Measurements from ENCODE around the gene RHOD. TPM values are rescaled to one million over a fixed set of nuclear protein-coding genes. Genes with fewer than 3 reads are reported as not detected.

Gene RHOD
- polyA plus RNA-seq, 1 donor from 2014 or later = not detected

- H3K36me3 ChIP-seq (ENCODE audit: insufficient read depth, low read length) = no peaks in the 10 kb centered on the region
- no peaks in the 10 kb centered on the region for H3K27me3 ChIP-seq (ENCODE audit: insufficient read depth, low read depth, low read length)
- no peaks in the 10 kb centered on the region for H3K9me3 ChIP-seq (ENCODE audit: low read length)
- H3K27ac ChIP-seq (ENCODE audit: low read length) = no peak overlapping the region
- H2AFZ ChIP-seq (ENCODE audit: low read depth, low read length) = no peak overlapping the region
- H4K20me1 ChIP-seq (ENCODE audit: insufficient read depth) = no peaks in the 10 kb centered on the region
- no peaks in the 10 kb centered on the region for H3K79me2 ChIP-seq (replicated peaks; ENCODE audit: insufficient read depth, low read length)
- H3K9ac ChIP-seq (ENCODE audit: low read length) = no peak overlapping the region
- H3K4me2 ChIP-seq (ENCODE audit: low read length) = no peak overlapping the region
- no peaks in the 10 kb centered on the region for H3K9me2 ChIP-seq (ENCODE audit: insufficient read depth, low read length)
- TF ChIP-seq TAF1 (IDR thresholded peaks at IDR 0.05; ENCODE audit: low read depth) (no peak), EP300 (conservative IDR thresholded peaks at IDR 0.05; ENCODE audit: poor library complexity, severe bottlenecking) (no peak), EZH2 (IDR thresholded peaks at IDR 0.05; ENCODE audit: borderline replicate concordance, insufficient read depth, low read length, poor library complexity, severe bottlenecking) (no peak), MXI1 (conservative IDR thresholded peaks at IDR 0.05; ENCODE audit: poor library complexity, severe bottlenecking) (no peak), CTCF (IDR thresholded peaks at IDR 0.05; ENCODE audit: poor library complexity, severe bottlenecking) (no peak), REST (IDR thresholded peaks at IDR 0.05; ENCODE audit: borderline replicate concordance) (no peak), POLR2AphosphoS5 (IDR thresholded peaks at IDR 0.05) (no peak), SMC3 (conservative IDR thresholded peaks at IDR 0.05; ENCODE audit: poor library complexity) (no peak), RAD21 (conservative IDR thresholded peaks at IDR 0.05) (no peak)
- no peak overlapping the region for H3K4me3 ChIP-seq (ENCODE audit: low read length)
- H3F3A ChIP-seq (ENCODE audit: insufficient read depth, low read length, poor library complexity, severe bottlenecking) = no peaks in the 10 kb centered on the region
Measured at GRCh38 chr11:67076202-67076601, 19.6 kb downstream of the RHOD start.

GRCh38 chr11:67079065-67079705 lies 22.5 kb downstream of the RHOD start:
- Histone ChIP-seq H3K9ac (ENCODE audit: low read length) (no peak overlapping the region), H4K20me1 (ENCODE audit: insufficient read depth) (no peaks in the 10 kb centered on the region), H3K27ac (ENCODE audit: low read length) (no peak overlapping the region), H3K27me3 (ENCODE audit: insufficient read depth, low read depth, low read length) (no peaks in the 10 kb centered on the region), H3K4me2 (ENCODE audit: low read length) (no peak overlapping the region), H3K36me3 (ENCODE audit: insufficient read depth, low read length) (no peaks in the 10 kb centered on the region), H3K79me2 (replicated peaks; ENCODE audit: insufficient read depth, low read length) (no peaks in the 10 kb centered on the region), H3F3A (ENCODE audit: insufficient read depth, low read length, poor library complexity, severe bottlenecking) (no peaks in the 10 kb centered on the region), H3K9me2 (ENCODE audit: insufficient read depth, low read length) (no peaks in the 10 kb centered on the region), H3K4me3 (ENCODE audit: low read length) (no peak overlapping the region), H2AFZ (ENCODE audit: low read depth, low read length) (no peak overlapping the region), H3K9me3 (ENCODE audit: low read length) (no peaks in the 10 kb centered on the region)
- TF ChIP-seq EP300 (conservative IDR thresholded peaks at IDR 0.05; ENCODE audit: poor library complexity, severe bottlenecking) = no peak
- no peak for TF ChIP-seq RAD21 (conservative IDR thresholded peaks at IDR 0.05)
- no peak for TF ChIP-seq REST (IDR thresholded peaks at IDR 0.05; ENCODE audit: borderline replicate concordance)
- no peak for TF ChIP-seq CTCF (IDR thresholded peaks at IDR 0.05; ENCODE audit: poor library complexity, severe bottlenecking)
- TF ChIP-seq EZH2 (IDR thresholded peaks at IDR 0.05; ENCODE audit: borderline replicate concordance, insufficient read depth, low read length, poor library complexity, severe bottlenecking) = no peak
- TF ChIP-seq POLR2AphosphoS5 (IDR thresholded peaks at IDR 0.05) = no peak
- no peak for TF ChIP-seq MXI1 (conservative IDR thresholded peaks at IDR 0.05; ENCODE audit: poor library complexity, severe bottlenecking)
- TF ChIP-seq SMC3 (conservative IDR thresholded peaks at IDR 0.05; ENCODE audit: poor library complexity) = no peak
- TF ChIP-seq TAF1 (IDR thresholded peaks at IDR 0.05; ENCODE audit: low read depth) = no peak
